C4-2B (cell line): ENCODE data around the gene SCLT1.

Experiments
- CTCF ChIP-seq: fragments of 450-650 bp; conservative IDR thresholded peaks from 2 replicates; pipeline ENCODE4 v1.5.1; 2017; ENCODE audit warnings: mild to moderate bottlenecking
- ZFX ChIP-seq: fragments of 450-650 bp; IDR thresholded peaks from 2 replicates; pipeline ENCODE4 v1.6.1; 2017

- TF ChIP-seq CTCF (no peak), ZFX (no peak)
Measured at GRCh38 chr4:129117705-129118104, 24.4 kb upstream of the SCLT1 start.
